ENCODE results near the gene ARHGAP22.

DNA sequence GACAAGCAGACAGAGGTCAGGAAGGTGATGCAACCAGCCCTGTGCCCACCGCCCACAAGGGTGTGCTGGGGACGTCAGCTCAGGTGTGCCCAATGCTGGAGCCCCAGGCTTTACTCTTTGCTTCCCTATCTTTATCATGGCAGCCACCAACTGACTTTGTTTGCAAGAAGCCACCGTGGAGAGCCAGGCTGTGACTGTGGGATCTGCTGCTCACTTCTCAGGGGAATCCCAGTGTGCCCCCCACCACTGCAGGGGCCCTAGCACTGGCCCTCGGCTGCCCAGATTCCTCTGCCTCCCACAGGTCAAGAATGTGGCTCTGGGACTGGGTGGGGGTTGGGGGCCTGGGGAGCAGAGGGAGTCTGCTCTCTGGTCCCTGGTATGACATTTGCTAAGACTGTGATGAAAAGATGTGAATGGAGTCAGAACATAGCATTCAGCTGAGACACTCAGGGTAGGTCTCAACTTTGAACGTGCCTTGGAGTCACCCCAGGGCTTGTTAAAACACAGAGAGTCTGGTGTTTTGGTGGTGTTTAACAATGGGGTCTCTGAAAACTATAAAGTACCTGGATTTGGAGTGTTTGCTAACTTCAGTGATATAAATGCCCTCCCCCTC, 47.3 kb downstream of the ARHGAP22 start:
- TF ChIP-seq EZH2 (IDR thresholded peaks at IDR 0.05; ENCODE audit: insufficient read depth, poor library complexity, severe bottlenecking) (no peak), EZH2phosphoT487 (IDR thresholded peaks at IDR 0.05; ENCODE audit: insufficient read depth, low read depth) (no peak)
